ENCODE measurements around the gene OR51V1. TPM values are rescaled to one million over a fixed set of nuclear protein-coding genes. Genes with fewer than 3 reads are reported as not detected.

Gene OR51V1
- polyA plus RNA-seq, 2 of the 4 experiments (the other 2 are of a cell fraction) = not detected

DNA sequence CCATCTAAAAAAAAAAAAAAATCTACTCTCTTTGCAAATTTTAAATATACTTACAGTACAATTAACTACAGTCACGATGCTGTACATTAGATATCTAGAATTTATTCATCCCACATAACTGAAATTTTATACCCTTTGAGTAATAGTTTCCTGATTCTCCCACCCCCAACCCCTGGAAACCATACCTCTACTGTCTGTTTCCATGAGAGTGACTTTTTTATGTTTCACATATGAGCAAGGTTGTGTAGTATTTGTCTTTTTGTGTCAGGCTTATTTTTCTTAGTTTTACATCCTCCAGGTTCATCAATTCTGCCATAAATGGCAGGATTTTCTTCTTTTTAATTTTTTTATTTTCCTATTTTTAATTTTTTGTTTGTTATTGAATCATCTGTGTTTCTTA is 23.2 kb upstream of the OR51V1 start:
- CTCF ChIA-PET = no interaction called here
- H3K27ac ChIP-seq = no peak overlapping the region
- no peak overlapping the region for H3K4me3 ChIP-seq
- FAIRE-seq (no peak), ATAC-seq (no peak), DNase-seq (ENCODE audit: low read depth in 1 of 2, low spot score in 1 of 2) (no peak)
- TF ChIP-seq NPAS2 (CRISPR knock-in tag; IDR thresholded peaks at IDR 0.05; ENCODE audit: borderline replicate concordance) (no peak), FOSL2 (IDR thresholded peaks at IDR 0.05) (no peak), FOSL2 (CRISPR knock-in tag; IDR thresholded peaks at IDR 0.05) (no peak), NR3C1 (IDR thresholded peaks at IDR 0.05) (no peak), HOXB5 (CRISPR knock-in tag; IDR thresholded peaks at IDR 0.05) (no peak), POLR2A (IDR thresholded peaks at IDR 0.05; ENCODE audit: low read length) (no peak), CEBPB (IDR thresholded peaks at IDR 0.05) (no peak), CBX2 (IDR thresholded peaks at IDR 0.05; ENCODE audit: borderline replicate concordance, low read depth) (no peak), JUNB (IDR thresholded peaks at IDR 0.05) (no peak), HDAC2 (IDR thresholded peaks at IDR 0.05) (no peak), BHLHE40 (IDR thresholded peaks at IDR 0.05; ENCODE audit: low read depth, low read length) (no peak), HEYL (CRISPR knock-in tag; IDR thresholded peaks at IDR 0.05) (no peak), MAFK (IDR thresholded peaks at IDR 0.05; ENCODE audit: partially characterized antibody) (no peak), EHMT2 (IDR thresholded peaks at IDR 0.05; ENCODE audit: low read depth) (no peak), ZFP36 (IDR thresholded peaks at IDR 0.05; ENCODE audit: borderline replicate concordance, partially characterized antibody) (no peak), ZSCAN20 (CRISPR knock-in tag; IDR thresholded peaks at IDR 0.05) (no peak), MAZ (IDR thresholded peaks at IDR 0.05; ENCODE audit: borderline replicate concordance, low read depth, low read length) (no peak)
- TF ChIP-seq, protein P1, sequence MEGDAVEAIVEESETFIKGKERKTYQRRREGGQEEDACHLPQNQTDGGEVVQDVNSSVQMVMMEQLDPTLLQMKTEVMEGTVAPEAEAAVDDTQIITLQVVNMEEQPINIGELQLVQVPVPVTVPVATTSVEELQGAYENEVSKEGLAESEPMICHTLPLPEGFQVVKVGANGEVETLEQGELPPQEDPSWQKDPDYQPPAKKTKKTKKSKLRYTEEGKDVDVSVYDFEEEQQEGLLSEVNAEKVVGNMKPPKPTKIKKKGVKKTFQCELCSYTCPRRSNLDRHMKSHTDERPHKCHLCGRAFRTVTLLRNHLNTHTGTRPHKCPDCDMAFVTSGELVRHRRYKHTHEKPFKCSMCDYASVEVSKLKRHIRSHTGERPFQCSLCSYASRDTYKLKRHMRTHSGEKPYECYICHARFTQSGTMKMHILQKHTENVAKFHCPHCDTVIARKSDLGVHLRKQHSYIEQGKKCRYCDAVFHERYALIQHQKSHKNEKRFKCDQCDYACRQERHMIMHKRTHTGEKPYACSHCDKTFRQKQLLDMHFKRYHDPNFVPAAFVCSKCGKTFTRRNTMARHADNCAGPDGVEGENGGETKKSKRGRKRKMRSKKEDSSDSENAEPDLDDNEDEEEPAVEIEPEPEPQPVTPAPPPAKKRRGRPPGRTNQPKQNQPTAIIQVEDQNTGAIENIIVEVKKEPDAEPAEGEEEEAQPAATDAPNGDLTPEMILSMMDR (IDR thresholded peaks at IDR 0.05) = no peak
- TF ChIP-seq, protein P2, sequence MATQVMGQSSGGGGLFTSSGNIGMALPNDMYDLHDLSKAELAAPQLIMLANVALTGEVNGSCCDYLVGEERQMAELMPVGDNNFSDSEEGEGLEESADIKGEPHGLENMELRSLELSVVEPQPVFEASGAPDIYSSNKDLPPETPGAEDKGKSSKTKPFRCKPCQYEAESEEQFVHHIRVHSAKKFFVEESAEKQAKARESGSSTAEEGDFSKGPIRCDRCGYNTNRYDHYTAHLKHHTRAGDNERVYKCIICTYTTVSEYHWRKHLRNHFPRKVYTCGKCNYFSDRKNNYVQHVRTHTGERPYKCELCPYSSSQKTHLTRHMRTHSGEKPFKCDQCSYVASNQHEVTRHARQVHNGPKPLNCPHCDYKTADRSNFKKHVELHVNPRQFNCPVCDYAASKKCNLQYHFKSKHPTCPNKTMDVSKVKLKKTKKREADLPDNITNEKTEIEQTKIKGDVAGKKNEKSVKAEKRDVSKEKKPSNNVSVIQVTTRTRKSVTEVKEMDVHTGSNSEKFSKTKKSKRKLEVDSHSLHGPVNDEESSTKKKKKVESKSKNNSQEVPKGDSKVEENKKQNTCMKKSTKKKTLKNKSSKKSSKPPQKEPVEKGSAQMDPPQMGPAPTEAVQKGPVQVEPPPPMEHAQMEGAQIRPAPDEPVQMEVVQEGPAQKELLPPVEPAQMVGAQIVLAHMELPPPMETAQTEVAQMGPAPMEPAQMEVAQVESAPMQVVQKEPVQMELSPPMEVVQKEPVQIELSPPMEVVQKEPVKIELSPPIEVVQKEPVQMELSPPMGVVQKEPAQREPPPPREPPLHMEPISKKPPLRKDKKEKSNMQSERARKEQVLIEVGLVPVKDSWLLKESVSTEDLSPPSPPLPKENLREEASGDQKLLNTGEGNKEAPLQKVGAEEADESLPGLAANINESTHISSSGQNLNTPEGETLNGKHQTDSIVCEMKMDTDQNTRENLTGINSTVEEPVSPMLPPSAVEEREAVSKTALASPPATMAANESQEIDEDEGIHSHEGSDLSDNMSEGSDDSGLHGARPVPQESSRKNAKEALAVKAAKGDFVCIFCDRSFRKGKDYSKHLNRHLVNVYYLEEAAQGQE (IDR thresholded peaks at IDR 0.05) = no peak
- TF ChIP-seq, protein P3, sequence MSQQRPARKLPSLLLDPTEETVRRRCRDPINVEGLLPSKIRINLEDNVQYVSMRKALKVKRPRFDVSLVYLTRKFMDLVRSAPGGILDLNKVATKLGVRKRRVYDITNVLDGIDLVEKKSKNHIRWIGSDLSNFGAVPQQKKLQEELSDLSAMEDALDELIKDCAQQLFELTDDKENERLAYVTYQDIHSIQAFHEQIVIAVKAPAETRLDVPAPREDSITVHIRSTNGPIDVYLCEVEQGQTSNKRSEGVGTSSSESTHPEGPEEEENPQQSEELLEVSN (IDR thresholded peaks at IDR 0.05; ENCODE audit: borderline replicate concordance, low read depth) = no peak
- TF ChIP-seq, protein P4, sequence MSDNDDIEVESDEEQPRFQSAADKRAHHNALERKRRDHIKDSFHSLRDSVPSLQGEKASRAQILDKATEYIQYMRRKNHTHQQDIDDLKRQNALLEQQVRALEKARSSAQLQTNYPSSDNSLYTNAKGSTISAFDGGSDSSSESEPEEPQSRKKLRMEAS (IDR thresholded peaks at IDR 0.05) = no peak
- H3K4me2 ChIP-seq = no peak overlapping the region
- H3K4me1 ChIP-seq = no peaks in the 10 kb centered on the region
- POLR2A ChIA-PET = no interaction called here
- no peaks in the 10 kb centered on the region for H3K9me3 ChIP-seq
- 23% methylated on average over 1 of the region's 1 CpG for WGBS (ENCODE audit: missing lambda C conversion rate)

DNA sequence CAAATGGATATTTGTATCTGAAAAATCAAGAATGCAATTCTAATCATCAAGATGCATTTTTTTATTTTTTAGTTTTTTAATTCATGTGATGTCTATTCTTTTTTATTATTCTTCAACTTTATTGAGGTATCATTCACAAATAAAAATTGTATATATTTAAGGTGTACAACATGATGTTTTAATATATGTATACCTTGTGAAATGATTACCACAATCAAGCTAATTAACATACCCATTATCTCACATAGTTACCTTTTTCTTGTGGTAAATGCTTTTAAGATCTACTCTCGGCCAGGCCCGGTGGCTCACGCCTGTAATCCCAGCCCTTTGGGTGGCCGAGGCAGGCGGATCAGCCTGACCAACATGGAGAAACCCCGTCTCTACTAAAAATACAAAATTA is 22.7 kb upstream of the OR51V1 start:
- DNase-seq (ENCODE audit: low read depth in 1 of 2, low spot score in 1 of 2) (no peak), FAIRE-seq (no peak), ATAC-seq (no peak)
- Histone ChIP-seq H3K27ac (no peak overlapping the region), H3K4me2 (no peak overlapping the region), H3K9me3 (no peaks in the 10 kb centered on the region), H3K4me3 (no peak overlapping the region), H3K4me1 (no peaks in the 10 kb centered on the region)
- CTCF ChIA-PET = no interaction called here
- WGBS (ENCODE audit: missing lambda C conversion rate) = 52% methylated on average over 6 of the region's 6 CpGs
- POLR2A ChIA-PET = no interaction called here
- TF ChIP-seq HOXB13 (CRISPR knock-in tag; IDR thresholded peaks at IDR 0.05; ENCODE audit: low read depth) (no peak), ESRRA (IDR thresholded peaks at IDR 0.05; ENCODE audit: borderline replicate concordance, low read length) (no peak), BHLHE40 (IDR thresholded peaks at IDR 0.05; ENCODE audit: low read depth, low read length) (no peak), CBX2 (IDR thresholded peaks at IDR 0.05; ENCODE audit: borderline replicate concordance, low read depth) (no peak), HDAC2 (IDR thresholded peaks at IDR 0.05) (no peak), RAD21 (conservative IDR thresholded peaks at IDR 0.05 in 1 of 2, IDR thresholded peaks at IDR 0.05 in 1 of 2) (no peak), KDM5A (IDR thresholded peaks at IDR 0.05) (no peak), KDM1A (IDR thresholded peaks at IDR 0.05; ENCODE audit: low read depth) (no peak)
- TF ChIP-seq, protein P4 (IDR thresholded peaks at IDR 0.05) = no peak
- TF ChIP-seq, protein P5, sequence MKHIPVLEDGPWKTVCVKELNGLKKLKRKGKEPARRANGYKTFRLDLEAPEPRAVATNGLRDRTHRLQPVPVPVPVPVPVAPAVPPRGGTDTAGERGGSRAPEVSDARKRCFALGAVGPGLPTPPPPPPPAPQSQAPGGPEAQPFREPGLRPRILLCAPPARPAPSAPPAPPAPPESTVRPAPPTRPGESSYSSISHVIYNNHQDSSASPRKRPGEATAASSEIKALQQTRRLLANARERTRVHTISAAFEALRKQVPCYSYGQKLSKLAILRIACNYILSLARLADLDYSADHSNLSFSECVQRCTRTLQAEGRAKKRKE (CRISPR knock-in tag; IDR thresholded peaks at IDR 0.05; ENCODE audit: low read depth) = no peak
- TF ChIP-seq, protein P6, sequence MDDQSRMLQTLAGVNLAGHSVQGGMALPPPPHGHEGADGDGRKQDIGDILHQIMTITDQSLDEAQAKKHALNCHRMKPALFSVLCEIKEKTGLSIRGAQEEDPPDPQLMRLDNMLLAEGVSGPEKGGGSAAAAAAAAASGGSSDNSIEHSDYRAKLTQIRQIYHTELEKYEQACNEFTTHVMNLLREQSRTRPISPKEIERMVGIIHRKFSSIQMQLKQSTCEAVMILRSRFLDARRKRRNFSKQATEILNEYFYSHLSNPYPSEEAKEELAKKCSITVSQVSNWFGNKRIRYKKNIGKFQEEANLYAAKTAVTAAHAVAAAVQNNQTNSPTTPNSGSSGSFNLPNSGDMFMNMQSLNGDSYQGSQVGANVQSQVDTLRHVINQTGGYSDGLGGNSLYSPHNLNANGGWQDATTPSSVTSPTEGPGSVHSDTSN (IDR thresholded peaks at IDR 0.05) = no peak
- TF ChIP-seq, protein P3 (IDR thresholded peaks at IDR 0.05; ENCODE audit: borderline replicate concordance, low read depth) = no peak
